ENCODE data around the gene RBPJ.
A peak's percentile ranks its signal among the peaks of the same experiment; 100 is the strongest.

RBPJ gene

GRCh38 chr4:26466578-26467270, 145.9 kb downstream of the RBPJ start:
- Histone ChIP-seq H3K79me1 (replicated peaks; ENCODE audit: low read length, poor library complexity, severe bottlenecking) (no peaks in the 10 kb centered on the region), H3K4me1 (ENCODE audit: control insufficient read depth, insufficient read depth, low read depth, low read length) (no peaks in the 10 kb centered on the region), H3K18ac (ENCODE audit: low read depth in 1 of 2, low read length in 2 of 2) (no peak overlapping the region), H2BK5ac (ENCODE audit: low read depth, low read length, poor library complexity, severe bottlenecking) (no peak overlapping the region), H3K23ac (ENCODE audit: low read length in 2 of 2) (no peak overlapping the region), H3K27ac (ENCODE audit: low read length, poor library complexity, severe bottlenecking) (no peak overlapping the region), H4K91ac (ENCODE audit: low read length) (no peak overlapping the region), H3K36me3 (ENCODE audit: control insufficient read depth in 1 of 2, insufficient read depth in 2 of 2, low read depth in 1 of 2, low read length in 2 of 2) (no peaks in the 10 kb centered on the region), H3K9me3 (ENCODE audit: control insufficient read depth, low read length) (peaks cover 10% of the 10 kb centered on the region), H2BK15ac (ENCODE audit: low read depth, poor library complexity, severe bottlenecking) (no peak overlapping the region), H2BK12ac (ENCODE audit: low read length in 2 of 2) (no peak overlapping the region), H3K4me2 (ENCODE audit: low read length, poor library complexity, severe bottlenecking) (no peak overlapping the region), H4K8ac (ENCODE audit: low read length) (no peak overlapping the region), H3K4me3 (ENCODE audit: insufficient read depth in 1 of 2, low read depth in 1 of 2, low read length in 2 of 2) (no peak overlapping the region), H3K4ac (ENCODE audit: low read depth in 1 of 2, low read length in 2 of 2) (no peak overlapping the region), H3K27me3 (ENCODE audit: control insufficient read depth in 1 of 2, insufficient read depth in 1 of 2, low read length in 2 of 2) (peaks cover 0 to 5% of the 10 kb centered on the region in 2 experiments), H2BK120ac (ENCODE audit: low read depth, low read length) (no peak overlapping the region), H2AFZ (ENCODE audit: low read depth, low read length) (no peak overlapping the region), H3K14ac (ENCODE audit: low read length in 2 of 2) (no peak overlapping the region), H3K9ac (ENCODE audit: low read length) (no peak overlapping the region), H2AK5ac (ENCODE audit: low read length, severe bottlenecking) (no peak overlapping the region)
- WGBS = 94% methylated on average over 10 of the region's 10 CpGs
- DNase-seq = no peak

GRCh38 chr4:26467724-26468123, 146.9 kb downstream of the RBPJ start:
- H2AK5ac ChIP-seq (ENCODE audit: low read length, severe bottlenecking) = no peak overlapping the region
- peaks cover 0 to 5% of the 10 kb centered on the region in 2 experiments for H3K27me3 ChIP-seq (ENCODE audit: control insufficient read depth in 1 of 2, insufficient read depth in 1 of 2, low read length in 2 of 2)
- H3K4ac ChIP-seq (ENCODE audit: low read depth in 1 of 2, low read length in 2 of 2) = no peak overlapping the region
- H2AFZ ChIP-seq (ENCODE audit: low read depth, low read length) = no peak overlapping the region
- H3K9ac ChIP-seq (ENCODE audit: low read length) = no peak overlapping the region
- H3K9me3 ChIP-seq (ENCODE audit: control insufficient read depth, low read length) = peaks cover 10% of the 10 kb centered on the region
- no peak overlapping the region for H4K91ac ChIP-seq (ENCODE audit: low read length)
- H3K36me3 ChIP-seq (ENCODE audit: control insufficient read depth in 1 of 2, insufficient read depth in 2 of 2, low read depth in 1 of 2, low read length in 2 of 2) = no peaks in the 10 kb centered on the region
- H3K23ac ChIP-seq (ENCODE audit: low read length in 2 of 2) = no peak overlapping the region
- no peaks in the 10 kb centered on the region for H3K4me1 ChIP-seq (ENCODE audit: control insufficient read depth, insufficient read depth, low read depth, low read length)
- no peak overlapping the region for H3K14ac ChIP-seq (ENCODE audit: low read length in 2 of 2)
- no peak overlapping the region for H2BK12ac ChIP-seq (ENCODE audit: low read length in 2 of 2)
- H3K18ac ChIP-seq (ENCODE audit: low read depth in 1 of 2, low read length in 2 of 2) = no peak overlapping the region
- H2BK120ac ChIP-seq (ENCODE audit: low read depth, low read length) = no peak overlapping the region
- DNase-seq = no peak
- no peak overlapping the region for H3K4me3 ChIP-seq (ENCODE audit: insufficient read depth in 1 of 2, low read depth in 1 of 2, low read length in 2 of 2)
- no peak overlapping the region for H3K27ac ChIP-seq (ENCODE audit: low read length, poor library complexity, severe bottlenecking)
- no peak overlapping the region for H3K4me2 ChIP-seq (ENCODE audit: low read length, poor library complexity, severe bottlenecking)
- H3K79me1 ChIP-seq (replicated peaks; ENCODE audit: low read length, poor library complexity, severe bottlenecking) = no peaks in the 10 kb centered on the region
- no peak overlapping the region for H2BK5ac ChIP-seq (ENCODE audit: low read depth, low read length, poor library complexity, severe bottlenecking)
- no peak overlapping the region for H4K8ac ChIP-seq (ENCODE audit: low read length)
- WGBS = 94% methylated on average over 1 of the region's 1 CpG
- H2BK15ac ChIP-seq (ENCODE audit: low read depth, poor library complexity, severe bottlenecking) = no peak overlapping the region

GRCh38 chr4:26468283-26468949, 147.6 kb downstream of the RBPJ start:
- Histone ChIP-seq H3K9me3 (ENCODE audit: control insufficient read depth, low read length) (peaks cover 7% of the 10 kb centered on the region), H2AFZ (ENCODE audit: low read depth, low read length) (no peak overlapping the region), H3K79me1 (replicated peaks; ENCODE audit: low read length, poor library complexity, severe bottlenecking) (no peaks in the 10 kb centered on the region), H3K27me3 (ENCODE audit: control insufficient read depth in 1 of 2, insufficient read depth in 1 of 2, low read length in 2 of 2) (peaks cover 0 to 5% of the 10 kb centered on the region in 2 experiments), H2BK5ac (ENCODE audit: low read depth, low read length, poor library complexity, severe bottlenecking) (no peak overlapping the region), H3K36me3 (ENCODE audit: control insufficient read depth in 1 of 2, insufficient read depth in 2 of 2, low read depth in 1 of 2, low read length in 2 of 2) (no peaks in the 10 kb centered on the region), H4K91ac (ENCODE audit: low read length) (no peak overlapping the region), H3K4ac (ENCODE audit: low read depth in 1 of 2, low read length in 2 of 2) (no peak overlapping the region), H3K9ac (ENCODE audit: low read length) (no peak overlapping the region), H2BK15ac (ENCODE audit: low read depth, poor library complexity, severe bottlenecking) (no peak overlapping the region), H3K18ac (ENCODE audit: low read depth in 1 of 2, low read length in 2 of 2) (no peak overlapping the region), H4K8ac (ENCODE audit: low read length) (no peak overlapping the region), H2AK5ac (ENCODE audit: low read length, severe bottlenecking) (no peak overlapping the region), H3K4me1 (ENCODE audit: control insufficient read depth, insufficient read depth, low read depth, low read length) (no peaks in the 10 kb centered on the region), H3K27ac (ENCODE audit: low read length, poor library complexity, severe bottlenecking) (no peak overlapping the region), H2BK120ac (ENCODE audit: low read depth, low read length) (no peak overlapping the region), H3K4me3 (ENCODE audit: insufficient read depth in 1 of 2, low read depth in 1 of 2, low read length in 2 of 2) (no peak overlapping the region), H2BK12ac (ENCODE audit: low read length in 2 of 2) (no peak overlapping the region), H3K4me2 (ENCODE audit: low read length, poor library complexity, severe bottlenecking) (no peak overlapping the region), H3K14ac (ENCODE audit: low read length in 2 of 2) (no peak overlapping the region), H3K23ac (ENCODE audit: low read length in 2 of 2) (no peak overlapping the region)
- no peak for DNase-seq
- 75% methylated on average over 9 of the region's 9 CpGs for WGBS

GRCh38 chr4:26468977-26469376, 148.2 kb downstream of the RBPJ start:
- H2BK120ac ChIP-seq (ENCODE audit: low read depth, low read length) = no peak overlapping the region
- peak overlapping the region in 1 of 2 experiments; percentile 79 for H3K14ac ChIP-seq (ENCODE audit: low read length in 2 of 2)
- no peak overlapping the region for H2BK12ac ChIP-seq (ENCODE audit: low read length in 2 of 2)
- H4K91ac ChIP-seq (ENCODE audit: low read length) = no peak overlapping the region
- H3K36me3 ChIP-seq (ENCODE audit: control insufficient read depth in 1 of 2, insufficient read depth in 2 of 2, low read depth in 1 of 2, low read length in 2 of 2) = no peaks in the 10 kb centered on the region
- H4K8ac ChIP-seq (ENCODE audit: low read length) = no peak overlapping the region
- no peaks in the 10 kb centered on the region for H3K79me1 ChIP-seq (replicated peaks; ENCODE audit: low read length, poor library complexity, severe bottlenecking)
- no peak overlapping the region for H3K4ac ChIP-seq (ENCODE audit: low read depth in 1 of 2, low read length in 2 of 2)
- no peak overlapping the region for H3K23ac ChIP-seq (ENCODE audit: low read length in 2 of 2)
- H3K4me1 ChIP-seq (ENCODE audit: control insufficient read depth, insufficient read depth, low read depth, low read length) = no peaks in the 10 kb centered on the region
- peaks cover 0 to 5% of the 10 kb centered on the region in 2 experiments for H3K27me3 ChIP-seq (ENCODE audit: control insufficient read depth in 1 of 2, insufficient read depth in 1 of 2, low read length in 2 of 2)
- H3K9ac ChIP-seq (ENCODE audit: low read length) = no peak overlapping the region
- no peak overlapping the region for H3K4me3 ChIP-seq (ENCODE audit: insufficient read depth in 1 of 2, low read depth in 1 of 2, low read length in 2 of 2)
- no peak overlapping the region for H3K18ac ChIP-seq (ENCODE audit: low read depth in 1 of 2, low read length in 2 of 2)
- peaks cover 5% of the 10 kb centered on the region for H3K9me3 ChIP-seq (ENCODE audit: control insufficient read depth, low read length)
- 68% methylated on average over 4 of the region's 4 CpGs for WGBS
- no peak overlapping the region for H2BK15ac ChIP-seq (ENCODE audit: low read depth, poor library complexity, severe bottlenecking)
- H2BK5ac ChIP-seq (ENCODE audit: low read depth, low read length, poor library complexity, severe bottlenecking) = no peak overlapping the region
- no peak overlapping the region for H2AFZ ChIP-seq (ENCODE audit: low read depth, low read length)
- H3K27ac ChIP-seq (ENCODE audit: low read length, poor library complexity, severe bottlenecking) = no peak overlapping the region
- H2AK5ac ChIP-seq (ENCODE audit: low read length, severe bottlenecking) = no peak overlapping the region
- H3K4me2 ChIP-seq (ENCODE audit: low read length, poor library complexity, severe bottlenecking) = no peak overlapping the region
- no peak for DNase-seq
